OCI-LY7 (cell line): ENCODE measurements around the gene ITGB4. TPM values are rescaled to one million over a fixed set of nuclear protein-coding genes. Genes with fewer than 3 reads are reported as not detected.
A peak's percentile ranks its signal among the peaks of the same experiment; 100 is the strongest.

Source experiments
- BruUV-seq: library from RNA; stranded (reverse); fragments of 400-500 nt; replicated peaks from 2 replicates; lab custom pipeline; 2021; lab: Mats Ljungman, UMichigan
- CTCF ChIA-PET: fragments of 300-600 bp; sonication (Branson Sonifier 250); formaldehyde crosslinking; loops from one replicate; lab custom pipeline; 2022; ENCODE audit warnings: antibody characterized with exemption; ENCODE audit not compliant: unreplicated experiment; lab: Charles Lee
- POLR2A ChIA-PET: fragments of 300-600 bp; sonication (Branson Sonifier 250); formaldehyde crosslinking; loops from one replicate; lab custom pipeline; 2022; ENCODE audit warnings: antibody characterized with exemption; lab: Charles Lee
- DNase-seq: peaks from one replicate; pipeline ENCODE4 v3.0.0-alpha.2; 2015; ENCODE audit warnings: low spot score
- H2AFZ ChIP-seq: fragments of 200-600 bp; sonication (generic), shearing (Covaris generic); 2 replicates; pipeline ENCODE4 v1.6.1; 2014; ENCODE audit warnings: mild to moderate bottlenecking, antibody characterized with exemption, low read length, moderate library complexity
- H3K27ac ChIP-seq: fragments of 200-600 bp; sonication (generic); 2 replicates; pipeline ENCODE4 v1.5.1; 2014; ENCODE audit warnings: mixed run types, low read depth, mild to moderate bottlenecking, moderate library complexity, low read length, inconsistent platforms; ENCODE audit not compliant: poor library complexity, severe bottlenecking
- H3K36me3 ChIP-seq: fragments of 200-600 bp; sonication (generic); 2 replicates; pipeline ENCODE4 v1.6.1; 2014; ENCODE audit warnings: mild to moderate bottlenecking, antibody characterized with exemption, low read length, moderate library complexity, mixed read lengths; ENCODE audit not compliant: insufficient read depth
- H3K4me1 ChIP-seq: fragments of 200-600 bp; sonication (generic); 2 replicates; pipeline ENCODE4 v1.5.1; 2014; ENCODE audit warnings: mild to moderate bottlenecking, low read length; ENCODE audit not compliant: insufficient read depth, poor library complexity, severe bottlenecking
- H3K4me2 ChIP-seq: fragments of 200-600 bp; sonication (generic); 2 replicates; pipeline ENCODE4 v1.6.1; 2014; ENCODE audit warnings: mild to moderate bottlenecking, low read length
- H3K4me3 ChIP-seq: fragments of 200-600 bp; sonication (generic); 2 replicates; pipeline ENCODE4 v1.5.1; 2014; ENCODE audit warnings: mild to moderate bottlenecking, low read depth, low read length; ENCODE audit not compliant: poor library complexity, severe bottlenecking
- H3K79me2 ChIP-seq: fragments of 200-600 bp; sonication (generic); 2 replicates; pipeline ENCODE4 v1.6.1; 2016; ENCODE audit warnings: low read depth, mild to moderate bottlenecking, low read length, moderate library complexity, mixed read lengths; ENCODE audit not compliant: insufficient read depth
- H3K9me2 ChIP-seq: fragments of 200-600 bp; sonication (generic); 2 replicates; pipeline ENCODE4 v1.6.1; 2016; ENCODE audit warnings: mild to moderate bottlenecking, low read length, mixed read lengths; ENCODE audit not compliant: insufficient read depth
- H3K9me3 ChIP-seq: fragments of 200-600 bp; sonication (generic); 2 replicates; pipeline ENCODE4 v1.6.1; 2014; ENCODE audit warnings: mild to moderate bottlenecking, mixed run types, low read length, mixed read lengths
- H4K20me1 ChIP-seq: fragments of 200-600 bp; sonication (generic); 2 replicates; pipeline ENCODE4 v1.6.1; 2014; ENCODE audit warnings: mild to moderate bottlenecking, antibody characterized with exemption, low read length, moderate library complexity, mixed read lengths; ENCODE audit not compliant: insufficient read depth
- CTCF ChIP-seq: fragments of 200-600 bp; sonication (generic); conservative IDR thresholded peaks from 2 replicates; pipeline ENCODE4 v1.5.1; 2014; ENCODE audit warnings: mild to moderate bottlenecking, antibody characterized with exemption, low read length, moderate library complexity, mixed read lengths
- EZH2phosphoT487 ChIP-seq: fragments of 200-600 bp; sonication (generic); IDR thresholded peaks from 2 replicates; pipeline ENCODE4 v1.6.1; 2018; ENCODE audit warnings: low read depth, borderline replicate concordance, mild to moderate bottlenecking, mixed run types, antibody characterized with exemption, low read length, moderate library complexity, mixed read lengths
- intact Hi-C: fragments of 100-400 bp; cut with micrococcal nuclease; formaldehyde crosslinking; loops from one replicate; pipeline ENCODE4 v1.10.0; 2022; ENCODE audit not compliant: unreplicated experiment
- total RNA-seq, 2 experiments: library from RNA; depleted of rRNA in 1 of 2; stranded (reverse); fragments of >200 nt in 1 of 2; shearing (Covaris generic) in 1 of 2; gene quantifications; 2 replicates each; pipeline ENCODE4 v1.2.3, GENCODE V29; 2014 to 2022

ITGB4 gene
- total RNA-seq, 2 experiments from 2014 or later: 0.66 to 3.9 TPM

DNA sequence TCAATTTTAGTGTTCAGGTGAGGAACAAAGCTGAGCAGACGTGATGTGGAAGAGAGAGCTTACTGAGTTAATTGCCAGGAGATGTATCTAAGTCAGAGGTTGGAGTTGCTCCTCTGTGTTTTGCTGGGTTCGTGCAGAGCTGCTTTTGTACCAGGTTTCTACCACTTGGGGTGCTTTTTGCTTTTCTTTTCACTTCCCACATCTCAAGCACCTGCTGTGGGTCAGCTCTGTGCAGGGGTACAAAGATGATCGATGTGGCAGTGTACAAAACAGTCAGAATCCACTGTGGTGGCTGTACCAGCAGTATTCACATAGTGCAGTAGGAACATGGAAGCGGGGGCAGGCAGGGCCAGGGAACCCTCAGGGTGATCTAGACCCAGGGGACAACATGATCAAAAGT, 78.1 kb downstream of the ITGB4 start:
- Histone ChIP-seq H3K27ac (no peak overlapping the region), H3K9me3 (no peaks in the 10 kb centered on the region), H2AFZ (no peak overlapping the region), H3K4me1 (no peaks in the 10 kb centered on the region), H3K4me3 (no peak overlapping the region), H3K36me3 (peaks cover 76% of the 10 kb centered on the region), H4K20me1 (no peaks in the 10 kb centered on the region), H3K9me2 (no peaks in the 10 kb centered on the region), H3K79me2 (peaks cover 30% of the 10 kb centered on the region), H3K4me2 (no peak overlapping the region)
- CTCF ChIA-PET: no interaction called here
- no peak for DNase-seq
- TF ChIP-seq EZH2phosphoT487 (no peak), CTCF (peak; percentile 35; the same call in 1 of the 2 replicates)
- POLR2A ChIA-PET: no interaction called here
- intact Hi-C loops: no loop called here
- no TSS peak for BruUV-seq

DNA sequence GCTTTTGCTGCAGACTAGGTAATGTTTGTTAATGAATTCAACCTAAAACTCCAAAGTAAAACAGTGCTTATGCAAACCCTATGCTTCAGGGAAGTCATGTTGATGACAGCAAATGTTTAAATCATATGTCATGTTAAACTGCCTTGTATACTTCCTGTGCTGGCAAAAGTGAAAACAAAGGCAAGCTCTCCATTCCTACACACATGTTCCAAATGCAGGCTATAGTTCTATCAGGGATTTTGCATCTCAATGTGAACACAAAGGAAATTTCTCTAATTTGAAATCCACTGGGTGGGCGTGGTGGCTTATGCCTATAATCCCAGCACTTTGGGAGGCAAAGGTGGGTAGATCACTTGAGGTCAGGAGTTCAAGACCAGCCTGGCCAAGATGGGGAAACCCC, 82.6 kb downstream of the ITGB4 start:
- no peak overlapping the region for H3K4me3 ChIP-seq
- H3K4me2 ChIP-seq: no peak overlapping the region
- H3K9me3 ChIP-seq: no peaks in the 10 kb centered on the region
- H3K79me2 ChIP-seq: peaks cover 7% of the 10 kb centered on the region; the same call in 1 of the 2 replicates
- CTCF ChIA-PET: no interaction called here
- TF ChIP-seq CTCF (no peak), EZH2phosphoT487 (no peak)
- no peaks in the 10 kb centered on the region for H3K4me1 ChIP-seq
- BruUV-seq: TSS peak; percentile 47
- no peaks in the 10 kb centered on the region for H3K9me2 ChIP-seq
- H4K20me1 ChIP-seq: no peaks in the 10 kb centered on the region
- DNase-seq: no peak
- peaks cover 39% of the 10 kb centered on the region for H3K36me3 ChIP-seq
- POLR2A ChIA-PET: interaction anchor here (1.3 kb wide), 2 partner anchors 12 to 24 kb away, joined by 3 to 6 read pairs; no protein-coding TSS in a partner anchor
- H3K27ac ChIP-seq: no peak overlapping the region
- intact Hi-C loops: no loop called here
- no peak overlapping the region for H2AFZ ChIP-seq

DNA sequence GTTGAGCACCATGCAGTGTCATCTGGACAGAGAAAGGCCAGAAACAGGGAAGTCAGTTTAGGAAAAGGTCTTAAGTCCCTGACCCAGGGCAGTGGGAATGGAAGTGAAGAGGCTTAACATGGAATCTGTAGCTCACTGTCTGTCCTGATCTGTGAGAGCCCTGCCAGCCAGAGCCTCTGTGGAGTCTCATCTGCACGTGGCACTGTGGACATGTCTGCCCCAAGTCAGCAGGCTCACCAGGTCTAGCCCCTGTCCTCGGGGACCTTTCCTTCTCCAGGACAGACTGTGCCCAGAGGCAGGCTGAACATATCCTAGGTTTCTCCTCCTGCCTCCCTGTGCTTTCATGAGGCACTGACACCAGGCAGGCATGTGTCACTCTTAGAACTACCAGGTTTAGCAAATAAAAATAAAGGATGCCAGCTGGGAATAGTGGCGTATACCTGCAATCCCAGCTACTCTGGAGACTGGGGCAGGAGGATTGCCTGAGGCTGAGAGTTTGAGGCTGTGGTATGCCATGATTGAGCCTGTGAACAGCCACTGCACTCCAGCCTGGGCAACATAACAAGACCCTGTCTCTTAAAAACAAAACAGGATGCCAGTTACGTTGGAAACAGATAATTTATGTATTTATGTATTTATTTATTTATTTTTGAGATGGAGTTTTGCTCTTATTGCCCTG, 85.7 kb downstream of the ITGB4 start:
- H4K20me1 ChIP-seq: no peaks in the 10 kb centered on the region
- H3K4me3 ChIP-seq: no peak overlapping the region
- ChIA-PET POLR2A (interaction anchor here (0.6 to 1.3 kb wide), 2 partner anchors 16 to 147 kb away, joined by 3 to 4 read pairs; no protein-coding TSS in a partner anchor), CTCF (no interaction called here)
- no peak overlapping the region for H3K4me2 ChIP-seq
- DNase-seq: no peak
- no peak for TF ChIP-seq EZH2phosphoT487
- no peak for TF ChIP-seq CTCF
- H3K79me2 ChIP-seq: peaks cover 7% of the 10 kb centered on the region; the same call in 1 of the 2 replicates
- H3K36me3 ChIP-seq: peaks cover 43% of the 10 kb centered on the region; the same call in 1 of the 2 replicates
- no peaks in the 10 kb centered on the region for H3K9me2 ChIP-seq
- no peaks in the 10 kb centered on the region for H3K9me3 ChIP-seq
- no TSS peak for BruUV-seq
- no peaks in the 10 kb centered on the region for H3K4me1 ChIP-seq
- H3K27ac ChIP-seq: no peak overlapping the region
- no peak overlapping the region for H2AFZ ChIP-seq
- intact Hi-C loops: no loop called here
